Astrocyte (in vitro differentiated cells and primary cell): ENCODE measurements around the gene AJAP1. TPM values are rescaled to one million over a fixed set of nuclear protein-coding genes. Genes with fewer than 3 reads are reported as not detected.

ENCODE experiments used
- DNase-seq: peaks from one replicate; pipeline ENCODE4 v3.0.0-alpha.2; 2010; ENCODE audit warnings: low read depth
- FAIRE-seq: peaks from 2 replicates; lab custom pipeline; 2011; peaks lifted over from hg19 to GRCh38; lab: Jason Lieb, UNC
- H2AFZ ChIP-seq: 2 replicates; pipeline ENCODE4 v1.6.0; 2012; ENCODE audit warnings: low read depth, low read length, inconsistent platforms
- H3K27ac ChIP-seq: 2 replicates; pipeline ENCODE4 v1.5.1; 2011; ENCODE audit warnings: low read depth, low read length, inconsistent platforms
- H3K27me3 ChIP-seq: 2 replicates; pipeline ENCODE4 v1.6.0; 2011; ENCODE audit warnings: low read length, inconsistent platforms; ENCODE audit not compliant: insufficient read depth
- H3K36me3 ChIP-seq: 2 replicates; pipeline ENCODE4 v1.5.1; 2011; ENCODE audit warnings: low read length, inconsistent platforms; ENCODE audit not compliant: insufficient read depth
- H3K4me1 ChIP-seq: 2 replicates; pipeline ENCODE4 v1.5.1; 2011; ENCODE audit warnings: low read length, inconsistent platforms; ENCODE audit not compliant: insufficient read depth
- H3K4me2 ChIP-seq: 2 replicates; pipeline ENCODE4 v1.6.0; 2012; ENCODE audit warnings: low read length, inconsistent platforms
- H3K4me3 ChIP-seq: 2 replicates; pipeline ENCODE4 v1.5.1; 2011; ENCODE audit warnings: low read depth, mild to moderate bottlenecking, low read length, inconsistent platforms; ENCODE audit not compliant: insufficient read depth
- H3K79me2 ChIP-seq: 2 replicates; pipeline ENCODE4 v1.6.0; 2012; ENCODE audit warnings: mild to moderate bottlenecking, low read length, inconsistent platforms; ENCODE audit not compliant: insufficient read depth
- H3K9ac ChIP-seq: 2 replicates; pipeline ENCODE4 v1.6.0; 2012; ENCODE audit warnings: mild to moderate bottlenecking, low read length, inconsistent platforms
- H3K9me3 ChIP-seq: 2 replicates; pipeline ENCODE4 v1.5.1; 2012; ENCODE audit warnings: low read depth, mild to moderate bottlenecking, low read length, inconsistent platforms; ENCODE audit not compliant: insufficient read depth
- H4K20me1 ChIP-seq: 2 replicates; pipeline ENCODE4 v1.6.0; 2012; ENCODE audit warnings: low read length, inconsistent platforms; ENCODE audit not compliant: insufficient read depth
- H3K27ac Mint-ChIP-seq: one replicate; pipeline ENCODE4 v1.8.0; 2021; ENCODE audit warnings: mild to moderate bottlenecking, mixed read lengths; ENCODE audit not compliant: unreplicated experiment
- H3K27me3 Mint-ChIP-seq: one replicate; pipeline ENCODE4 v1.8.0; 2021; ENCODE audit warnings: low read depth, mixed read lengths; ENCODE audit not compliant: unreplicated experiment
- H3K36me3 Mint-ChIP-seq: one replicate; pipeline ENCODE4 v1.8.0; 2021; ENCODE audit warnings: low read depth, mixed read lengths; ENCODE audit not compliant: unreplicated experiment
- H3K4me1 Mint-ChIP-seq: one replicate; pipeline ENCODE4 v1.8.0; 2021; ENCODE audit warnings: low read depth, mixed read lengths; ENCODE audit not compliant: unreplicated experiment
- H3K4me3 Mint-ChIP-seq: one replicate; pipeline ENCODE4 v1.8.0; 2021; ENCODE audit warnings: mild to moderate bottlenecking, moderate library complexity, mixed read lengths; ENCODE audit not compliant: unreplicated experiment
- H3K9me3 Mint-ChIP-seq: one replicate; pipeline ENCODE4 v1.8.0; 2021; ENCODE audit warnings: mild to moderate bottlenecking, mixed read lengths; ENCODE audit not compliant: unreplicated experiment
- CTCF ChIP-seq: IDR thresholded peaks from 2 replicates; pipeline ENCODE4 v1.5.1; 2011; ENCODE audit warnings: low read depth, mild to moderate bottlenecking, inconsistent platforms, low read length, moderate library complexity; ENCODE audit not compliant: insufficient read depth
- EZH2 ChIP-seq: IDR thresholded peaks from 2 replicates; pipeline ENCODE4 v1.6.1; 2012; ENCODE audit warnings: mild to moderate bottlenecking, low read length, inconsistent platforms; ENCODE audit not compliant: insufficient read depth
- total RNA-seq: library from RNA; stranded (reverse); gene quantifications from 2 replicates; pipeline ENCODE4 v1.2.1, GENCODE V29; 2021

AJAP1 gene
- total RNA-seq, 1 donor from 2014 or later = 0.34 TPM

DNA sequence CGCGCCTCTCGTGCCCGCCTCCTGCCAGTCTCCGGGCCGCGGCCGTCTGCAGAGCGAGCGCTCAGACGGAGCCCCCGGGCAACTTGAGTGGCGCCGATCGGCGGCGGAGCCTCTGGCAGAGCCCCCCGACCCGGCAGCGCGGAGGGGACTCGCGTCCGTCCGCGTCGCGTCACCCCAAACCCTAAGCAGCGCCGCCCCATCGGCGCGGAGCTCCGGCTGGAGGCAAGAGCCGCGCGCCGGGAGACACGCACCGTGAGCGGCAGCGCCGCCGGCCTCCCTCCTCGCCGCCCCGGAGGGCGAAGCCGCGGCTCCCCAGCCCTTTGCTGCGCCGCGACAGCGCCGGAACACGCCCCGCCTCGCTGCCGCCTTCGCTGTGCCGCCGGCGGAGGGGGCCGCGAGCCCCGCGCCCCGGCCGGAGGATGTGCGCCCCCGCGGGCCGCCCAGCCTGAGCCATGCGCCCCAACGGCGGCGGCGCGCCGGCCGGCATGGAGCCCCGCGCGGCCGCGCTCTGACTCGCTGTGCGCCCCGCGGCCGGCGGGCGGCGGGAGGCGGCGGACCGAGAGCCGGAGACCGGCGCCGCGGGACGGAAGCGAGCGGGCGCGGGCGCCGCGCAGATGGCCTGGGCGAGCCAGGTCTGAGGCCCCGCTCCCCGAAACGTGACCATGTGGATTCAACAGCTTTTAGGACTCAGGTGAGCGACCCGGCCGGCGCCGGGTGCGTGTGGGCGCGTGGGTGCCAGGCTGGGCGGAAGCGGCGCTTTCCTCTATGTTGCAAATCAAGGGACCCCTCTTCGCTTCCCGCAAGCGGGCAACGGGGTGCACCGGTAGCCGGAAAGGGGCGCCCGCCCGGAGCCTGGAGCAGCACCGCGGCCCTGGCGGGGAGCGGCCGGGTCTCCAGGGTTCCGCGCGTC, 610 bp downstream of the AJAP1 start:
- H3K4me2 ChIP-seq = peak overlapping the region; percentile 39
- peaks cover 5% of the 10 kb centered on the region for H3K4me1 Mint-ChIP-seq

DNA sequence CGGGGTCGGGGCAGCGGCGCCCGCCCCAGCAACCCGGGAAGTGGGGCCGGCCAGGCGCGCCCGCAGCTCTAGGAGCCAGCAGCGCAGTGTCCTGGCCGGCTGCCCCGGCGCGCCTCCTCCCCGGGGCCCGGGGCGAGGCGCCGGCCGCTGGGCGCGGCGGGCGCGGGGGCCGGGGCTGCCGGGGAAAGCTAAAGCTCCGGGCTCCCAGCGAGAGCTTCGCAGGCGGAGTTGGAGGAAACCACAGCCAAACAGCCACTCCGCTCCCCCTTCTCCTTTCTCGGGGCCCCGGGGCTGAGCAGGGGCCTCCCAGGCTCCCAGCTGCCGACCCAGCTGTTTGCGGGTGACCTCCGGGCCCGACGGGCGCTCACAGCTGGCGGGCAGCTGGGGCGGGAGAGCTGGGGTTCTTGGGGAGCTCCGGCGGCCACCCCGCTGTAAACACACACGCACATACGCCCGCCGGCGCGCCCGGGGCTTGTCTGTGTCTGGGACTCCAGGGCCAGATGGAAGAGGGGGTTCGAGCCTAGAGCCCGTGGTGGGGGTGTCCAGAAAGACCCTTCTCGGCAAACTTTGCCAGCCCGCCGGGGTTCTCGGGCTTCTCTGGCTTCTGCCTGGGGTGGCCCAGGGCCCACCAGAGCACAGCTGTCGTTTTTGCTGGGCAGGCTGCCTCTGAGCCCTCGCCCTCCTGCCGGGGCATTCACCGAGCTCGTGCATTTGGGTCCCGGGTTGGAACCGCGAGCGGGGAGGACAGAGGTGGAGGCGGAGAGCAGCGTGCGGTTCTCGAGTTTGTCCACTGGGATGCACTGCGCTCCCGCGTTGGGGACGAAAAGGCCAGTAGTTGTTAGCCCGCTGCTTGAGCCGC, 1.5 kb downstream of the AJAP1 start:
- Histone ChIP-seq H3K9me3 (no peaks in the 10 kb centered on the region), H4K20me1 (no peaks in the 10 kb centered on the region), H3K79me2 (no peaks in the 10 kb centered on the region), H3K27me3 (peaks cover 10% of the 10 kb centered on the region), H3K4me2 (peak overlapping the region; percentile 54), H3K36me3 (no peaks in the 10 kb centered on the region), H2AFZ (no peak overlapping the region), H3K9ac (no peak overlapping the region), H3K27ac (no peak overlapping the region), H3K4me3 (no peak overlapping the region), H3K4me1 (no peaks in the 10 kb centered on the region)
- peak; percentile 38 for DNase-seq
- H3K27ac Mint-ChIP-seq = no peak overlapping the region
- no peak for FAIRE-seq
- H3K4me3 Mint-ChIP-seq = peak overlapping the region; percentile 69
- no peaks in the 10 kb centered on the region for H3K36me3 Mint-ChIP-seq
- peaks cover 52% of the 10 kb centered on the region for H3K27me3 Mint-ChIP-seq
- peaks cover 5% of the 10 kb centered on the region for H3K4me1 Mint-ChIP-seq
- no peak for TF ChIP-seq CTCF
- peak; percentile 70 for TF ChIP-seq EZH2
- H3K9me3 Mint-ChIP-seq = no peaks in the 10 kb centered on the region

More for the DNA sequence above, 610 bp downstream of the AJAP1 start:
- Histone ChIP-seq H3K9me3 (no peaks in the 10 kb centered on the region), H2AFZ (no peak overlapping the region), H3K36me3 (no peaks in the 10 kb centered on the region), H3K9ac (no peak overlapping the region), H3K27me3 (peaks cover 10% of the 10 kb centered on the region), H4K20me1 (no peaks in the 10 kb centered on the region), H3K4me1 (no peaks in the 10 kb centered on the region), H3K79me2 (no peaks in the 10 kb centered on the region), H3K27ac (no peak overlapping the region), H3K4me3 (no peak overlapping the region)
- no peaks in the 10 kb centered on the region for H3K36me3 Mint-ChIP-seq
- no peaks in the 10 kb centered on the region for H3K9me3 Mint-ChIP-seq
- H3K4me3 Mint-ChIP-seq = no peak overlapping the region
- TF ChIP-seq EZH2 = no peak
- TF ChIP-seq CTCF = no peak
- no peak overlapping the region for H3K27ac Mint-ChIP-seq
- DNase-seq = no peak
- H3K27me3 Mint-ChIP-seq = peaks cover 43% of the 10 kb centered on the region
- no peak for FAIRE-seq
